SW480 (cell line): Measurements from ENCODE around the gene SNX15.

Experiments
- DNase-seq: peaks from one replicate; pipeline ENCODE4 v3.0.0-alpha.2; 2016; ENCODE audit warnings: low spot score

Gene SNX15

DNA sequence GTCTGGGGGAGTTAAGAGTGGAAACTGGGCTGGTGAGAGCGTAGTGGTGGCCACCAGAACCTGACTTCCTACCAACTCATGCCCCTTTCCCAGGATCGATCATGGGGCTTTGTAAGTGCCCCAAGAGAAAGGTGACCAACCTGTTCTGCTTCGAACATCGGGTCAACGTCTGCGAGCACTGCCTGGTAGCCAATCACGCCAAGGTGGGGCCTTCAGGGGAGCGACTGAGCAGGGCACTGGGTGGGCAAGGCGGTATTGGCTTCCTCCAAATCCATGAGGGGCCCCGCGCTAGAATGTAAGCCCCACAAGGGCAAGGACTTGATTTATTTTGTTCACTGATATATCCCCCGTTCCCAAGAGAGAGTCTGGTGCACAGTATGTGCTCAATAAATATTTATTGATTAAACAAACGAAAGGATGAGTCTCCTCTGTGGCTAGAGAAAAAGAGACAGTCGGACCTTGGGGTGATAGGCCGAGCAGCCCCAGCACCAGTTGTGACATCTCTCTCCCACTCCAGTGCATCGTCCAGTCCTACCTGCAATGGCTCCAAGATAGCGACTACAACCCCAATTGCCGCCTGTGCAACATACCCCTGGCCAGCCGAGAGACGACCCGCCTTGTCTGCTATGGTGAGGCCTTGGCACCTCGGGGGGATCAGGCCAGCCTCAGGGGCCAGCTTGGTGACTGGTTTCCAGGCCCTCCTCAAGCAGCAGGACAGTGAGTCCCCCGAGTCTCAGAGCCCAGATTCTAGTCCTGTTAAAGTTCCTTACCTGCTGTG, 57.5 kb downstream of the SNX15 start:
- no peak for DNase-seq

DNA sequence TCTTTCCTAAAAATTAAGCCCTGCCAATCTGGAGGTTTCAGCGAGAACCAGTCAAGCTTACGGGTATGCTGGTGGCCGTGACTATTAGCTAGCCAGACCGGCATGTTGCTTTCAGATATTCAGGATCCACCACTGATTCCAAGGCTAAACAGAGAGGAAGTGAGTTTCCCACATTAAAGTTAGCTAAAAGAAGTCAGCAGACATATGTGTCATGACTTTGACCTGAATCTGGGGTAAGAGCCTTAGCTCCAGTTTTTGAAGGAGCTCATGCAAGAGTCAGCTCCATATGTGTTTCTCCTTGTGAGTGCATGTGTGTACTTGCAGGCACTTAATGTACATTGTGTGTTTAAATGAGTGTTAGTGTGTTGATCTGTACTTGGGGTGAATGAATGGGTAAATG, 58.2 kb downstream of the SNX15 start:
- DNase-seq, result no peak

DNA sequence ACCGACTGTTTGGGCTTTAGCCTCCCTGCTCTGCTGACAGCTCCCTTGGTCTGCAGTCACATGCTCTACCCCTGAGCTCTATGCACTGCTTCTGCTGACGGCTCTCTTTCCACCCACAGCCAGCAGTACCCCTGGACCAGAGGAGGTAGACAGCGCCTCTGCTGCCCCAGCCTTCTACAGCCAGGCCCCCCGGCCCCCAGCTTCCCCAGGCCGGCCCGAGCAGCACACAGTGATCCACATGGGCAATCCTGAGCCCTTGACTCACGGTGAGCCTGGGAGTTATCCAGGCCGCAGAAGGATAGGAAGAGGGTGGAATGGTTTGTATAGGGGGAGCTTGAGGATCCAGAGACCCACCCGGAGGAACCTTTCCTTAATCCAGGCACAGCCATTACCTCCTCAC, 59.6 kb downstream of the SNX15 start:
- DNase-seq, result no peak

DNA sequence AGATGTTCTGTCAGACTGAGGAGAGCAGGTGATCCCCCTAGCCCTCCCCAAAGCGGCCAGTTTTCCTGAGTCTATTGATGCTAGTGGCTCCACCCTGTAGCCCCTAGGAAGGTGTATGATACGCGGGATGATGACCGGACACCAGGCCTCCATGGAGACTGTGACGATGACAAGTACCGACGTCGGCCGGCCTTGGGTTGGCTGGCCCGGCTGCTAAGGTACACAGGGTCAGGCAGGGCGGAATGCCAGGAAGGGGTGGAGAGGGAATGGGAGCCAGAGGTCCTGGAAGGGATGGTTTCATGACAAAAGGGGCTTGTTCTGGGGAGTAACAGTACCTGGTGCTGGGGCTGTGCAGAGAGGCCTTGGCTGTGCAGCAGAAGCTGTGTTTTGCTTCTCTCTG, 60.0 kb downstream of the SNX15 start:
- DNase-seq, result no peak

DNA sequence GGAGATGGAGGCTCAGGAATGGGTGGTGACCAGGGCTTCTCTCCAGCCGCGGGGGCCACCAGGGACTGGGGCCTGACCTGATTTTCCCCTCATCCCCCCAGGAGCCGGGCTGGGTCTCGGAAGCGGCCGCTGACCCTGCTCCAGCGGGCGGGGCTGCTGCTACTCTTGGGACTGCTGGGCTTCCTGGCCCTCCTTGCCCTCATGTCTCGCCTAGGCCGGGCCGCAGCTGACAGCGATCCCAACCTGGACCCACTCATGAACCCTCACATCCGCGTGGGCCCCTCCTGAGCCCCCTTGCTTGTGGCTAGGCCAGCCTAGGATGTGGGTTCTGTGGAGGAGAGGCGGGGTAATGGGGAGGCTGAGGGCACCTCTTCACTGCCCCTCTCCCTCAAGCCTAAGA, 60.6 kb downstream of the SNX15 start:
- DNase-seq, result no peak

DNA sequence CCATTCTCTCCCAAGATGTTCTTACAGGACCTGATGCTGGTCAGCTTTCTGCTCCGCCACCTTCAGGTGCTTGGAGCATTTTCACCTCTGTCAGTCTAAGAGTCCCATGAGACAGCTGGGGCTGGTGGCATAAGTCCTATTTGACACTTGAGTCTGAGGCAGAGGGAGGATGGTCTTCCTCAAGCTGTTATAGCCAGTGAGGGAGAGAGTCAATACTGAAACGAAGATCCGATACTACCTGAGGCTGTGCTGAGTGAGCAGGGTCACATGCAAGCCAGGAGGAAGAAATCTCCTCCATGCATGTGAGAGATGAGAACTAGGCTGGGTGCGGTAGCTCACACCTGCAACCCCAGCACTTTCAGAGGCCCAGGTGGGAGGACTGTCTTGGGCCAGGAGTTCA, 62.4 kb downstream of the SNX15 start:
- DNase-seq, result no peak
